ENCODE measurements around the gene ASB8.
A peak's percentile ranks its signal among the peaks of the same experiment; 100 is the strongest.
"Not testable (repeated sequence)": the region's sequence is repeated elsewhere in the genome, so short reads cannot be mapped to it uniquely, and the experiment has no call there.

The ASB8 gene

GRCh38 chr12:48131517-48131916, 25.8 kb downstream of the ASB8 start:
- no peak for DNase-seq

- DNase-seq, result no peak
Measured at GRCh38 chr12:48129376-48129775, 27.9 kb downstream of the ASB8 start.

GRCh38 chr12:48128800-48129199, 28.5 kb downstream of the ASB8 start:
- no peak for DNase-seq

GRCh38 chr12:48126953-48127630, 30.2 kb downstream of the ASB8 start:
- DNase-seq, result no peak

- no peak for DNase-seq
Measured at GRCh38 chr12:48125985-48126384, 31.3 kb downstream of the ASB8 start.

- DNase-seq, result not testable (repeated sequence)
Measured at GRCh38 chr12:48125542-48125941, 31.8 kb downstream of the ASB8 start.

- no peak for DNase-seq
Measured at GRCh38 chr12:48123169-48123568, 34.1 kb downstream of the ASB8 start.

- no peak for DNase-seq
Measured at GRCh38 chr12:48122065-48122834, 35.1 kb downstream of the ASB8 start.

GRCh38 chr12:48121522-48121921, 35.8 kb downstream of the ASB8 start:
- DNase-seq, result no peak

GRCh38 chr12:48119834-48120195, 37.5 kb downstream of the ASB8 start:
- DNase-seq, result no peak

- peak; percentile 19 for DNase-seq
Measured at GRCh38 chr12:48119078-48119833, 38.1 kb downstream of the ASB8 start, which contains the start of gene PFKM. PFKM (plus strand) TSS chr12:48119364; CDS start chr12:48122775, 3,411 bp downstream.

GRCh38 chr12:48118284-48118871, 38.9 kb downstream of the ASB8 start:
- DNase-seq, result no peak

GRCh38 chr12:48115957-48116356, 41.4 kb downstream of the ASB8 start:
- DNase-seq, result no peak

- not testable (repeated sequence) for DNase-seq
Measured at GRCh38 chr12:48111312-48111693, 46.0 kb downstream of the ASB8 start.

- DNase-seq, result no peak
Measured at GRCh38 chr12:48110691-48111311, 46.5 kb downstream of the ASB8 start.

GRCh38 chr12:48109424-48109823, 47.9 kb downstream of the ASB8 start:
- no peak for DNase-seq

- DNase-seq, result no peak
Measured at GRCh38 chr12:48106681-48107613, 50.4 kb downstream of the ASB8 start.

- peak; percentile 36 for DNase-seq
Measured at GRCh38 chr12:48105867-48106680, 51.2 kb downstream of the ASB8 start, which contains the start of gene SENP1. SENP1 (minus strand) TSS chr12:48106079; CDS start chr12:48101472, 4,607 bp downstream.

- DNase-seq, result no peak
Measured at GRCh38 chr12:48105321-48105866, 51.9 kb downstream of the ASB8 start.

GRCh38 chr12:48104531-48104930, 52.8 kb downstream of the ASB8 start:
- DNase-seq, result no peak
